HCT116 (cell line): Measurements from ENCODE around the gene LCN15. TPM values are rescaled to one million over a fixed set of nuclear protein-coding genes. Genes with fewer than 3 reads are reported as not detected.

Experiments used
- ATAC-seq: fragments of 200-7000 bp; cut with Tn5 transposase; 2 replicates; pipeline ENCODE4 v1.9.1; 2020; ENCODE audit warnings: mild to moderate bottlenecking, moderate library complexity
- BruUV-seq: library from RNA; stranded (reverse); fragments of 400-500 nt; replicated peaks from 2 replicates; lab custom pipeline; 2021; lab: Mats Ljungman, UMichigan
- CTCF ChIA-PET: fragments of 300-600 bp; sonication (Branson Sonifier 250); formaldehyde crosslinking; loops from one replicate; lab custom pipeline; 2021; ENCODE audit warnings: antibody characterized with exemption; lab: Charles Lee
- POLR2A ChIA-PET: fragments of 300-600, 350-600 bp; sonication (Branson Sonifier 250); formaldehyde crosslinking; loops from one replicate; lab custom pipeline; 2021; ENCODE audit warnings: antibody characterized with exemption; lab: Charles Lee
- RAD21 ChIA-PET, 2 experiments: fragments of 300-600 bp; sonication (Branson Sonifier 250); formaldehyde crosslinking; loops; one replicate each; lab custom pipeline; 2023; ENCODE audit warnings: low total read pairs in 2 of 2; ENCODE audit not compliant: uncharacterized antibody in 2 of 2, unreplicated experiment in 2 of 2, low non-redundant PET in 1 of 2; lab: Charles Lee
- DNase-seq: peaks from one replicate; pipeline ENCODE4 v3.0.0-alpha.2; 2010; ENCODE audit warnings: low read depth, low spot score
- H2AFZ ChIP-seq: fragments of 200-600 bp; shearing (Covaris generic), sonication (generic); 2 replicates; pipeline ENCODE4 v1.6.1; 2017; ENCODE audit warnings: low read depth, mixed run types, mixed read lengths, antibody characterized with exemption, low read length; ENCODE audit not compliant: poor library complexity, severe bottlenecking
- H3K27ac ChIP-seq: 2 replicates; pipeline ENCODE4 v1.5.1; 2012; ENCODE audit warnings: low read depth, low read length
- H3K27me3 ChIP-seq: fragments of 200-600 bp; sonication (generic); 2 replicates; pipeline ENCODE4 v1.6.1; 2016; ENCODE audit warnings: mixed run types, low read length, mixed read lengths; ENCODE audit not compliant: insufficient read depth
- H3K36me3 ChIP-seq, 2 experiments: fragments of 200-500 bp in 1 of 2; fragments of 200-600 bp in 1 of 2; sonication (Bioruptor generic) in 1 of 2; sonication (generic) in 1 of 2; 2 replicates each; pipeline versions ENCODE4 v1.5.1 to v1.6.1; 2014 to 2016; ENCODE audit warnings: low read length in 2 of 2, inconsistent platforms in 1 of 2, mixed read lengths in 1 of 2, mixed run types in 1 of 2; ENCODE audit not compliant: insufficient read depth in 2 of 2, control insufficient read depth in 1 of 2
- H3K4me1 ChIP-seq, 2 experiments: fragments of 200-600 bp in 1 of 2; sonication (generic) in 1 of 2; 2 replicates each; pipeline versions ENCODE4 v1.5.1 to v1.6.1; 2012 to 2017; ENCODE audit warnings: low read length in 2 of 2, inconsistent platforms in 1 of 2, mild to moderate bottlenecking in 1 of 2, mixed read lengths in 1 of 2, mixed run types in 1 of 2, moderate library complexity in 1 of 2; ENCODE audit not compliant: insufficient read depth in 2 of 2, control insufficient read depth in 1 of 2
- H3K4me2 ChIP-seq: fragments of 200-600 bp; sonication (generic); 2 replicates; pipeline ENCODE4 v1.6.1; 2017; ENCODE audit warnings: mixed run types, low read length, mixed read lengths
- H3K4me3 ChIP-seq, 2 experiments: fragments of 200-600 bp in 1 of 2; sonication (generic) in 1 of 2; replicated peaks in 1 of 2; 2 replicates each; pipeline ENCODE4 v1.5.1; 2011 to 2016; ENCODE audit warnings: low read length in 2 of 2, control low read depth in 1 of 2, low read depth in 1 of 2, mild to moderate bottlenecking in 1 of 2, mixed read lengths in 1 of 2, mixed run types in 1 of 2
- H3K79me2 ChIP-seq: fragments of 200-600 bp; sonication (generic); 2 replicates; pipeline ENCODE4 v1.6.1; 2017; ENCODE audit warnings: mild to moderate bottlenecking, mixed run types, low read length, moderate library complexity, mixed read lengths; ENCODE audit not compliant: insufficient read depth
- H3K9ac ChIP-seq: fragments of 200-600 bp; sonication (generic); 2 replicates; pipeline ENCODE4 v1.6.1; 2016; ENCODE audit warnings: low read length, mixed read lengths
- H3K9me2 ChIP-seq: fragments of 200-600 bp; sonication (generic), shearing (Covaris generic); 2 replicates; pipeline ENCODE4 v1.6.1; 2017; ENCODE audit warnings: mixed run types, mild to moderate bottlenecking, moderate library complexity; ENCODE audit not compliant: insufficient read depth
- H3K9me3 ChIP-seq, 2 experiments: fragments of 200-500 bp in 1 of 2; fragments of 200-600 bp in 1 of 2; sonication (Bioruptor generic) in 1 of 2; sonication (generic) in 1 of 2; 2 replicates each; pipeline ENCODE4 v1.6.1; 2014 to 2017; ENCODE audit warnings: low read length in 2 of 2, mixed read lengths in 2 of 2, inconsistent platforms in 1 of 2, low read depth in 1 of 2, mild to moderate bottlenecking in 1 of 2, mixed run types in 1 of 2, moderate library complexity in 1 of 2; ENCODE audit not compliant: control insufficient read depth in 1 of 2, insufficient read depth in 1 of 2
- H4K20me1 ChIP-seq: fragments of 200-600 bp; sonication (generic), shearing (Covaris generic); 2 replicates; pipeline ENCODE4 v1.6.1; 2017; ENCODE audit warnings: mixed run types, mild to moderate bottlenecking, moderate library complexity; ENCODE audit not compliant: insufficient read depth
- CBX3 ChIP-seq: IDR thresholded peaks from 2 replicates; pipeline ENCODE4 v1.6.1; 2012; ENCODE audit warnings: low read depth
- CTCF ChIP-seq, 3 experiments: fragments of 200-600 bp in 1 of 3; sonication (generic) in 1 of 3; IDR thresholded peaks in 2 of 3; conservative IDR thresholded peaks in 1 of 3; 2 replicates each; pipeline ENCODE4 v1.5.1; 2012 to 2017; ENCODE audit warnings: low read depth in 2 of 3, low read length in 2 of 3, antibody characterized with exemption in 1 of 3, borderline replicate concordance in 1 of 3, control low read depth in 1 of 3, mild to moderate bottlenecking in 1 of 3, mixed read lengths in 1 of 3, mixed run types in 1 of 3, moderate library complexity in 1 of 3; ENCODE audit not compliant: insufficient read depth in 1 of 3
- EGR1 ChIP-seq: IDR thresholded peaks from 2 replicates; pipeline ENCODE4 v1.6.1; 2012; ENCODE audit warnings: low read depth
- EZH2 ChIP-seq: fragments of 200-600 bp; sonication (generic); IDR thresholded peaks from 2 replicates; pipeline ENCODE4 v1.6.1; 2017; ENCODE audit warnings: antibody characterized with exemption, mixed run types
- FOSL1 ChIP-seq: IDR thresholded peaks from 2 replicates; pipeline ENCODE4 v1.6.1; 2012; ENCODE audit warnings: low read depth
- JUND ChIP-seq: IDR thresholded peaks from 2 replicates; pipeline ENCODE4 v1.6.1; 2012
- RAD21 ChIP-seq: IDR thresholded peaks from 2 replicates; pipeline ENCODE4 v1.6.1; 2012; ENCODE audit warnings: low read depth, mild to moderate bottlenecking
- SP1 ChIP-seq: IDR thresholded peaks from 2 replicates; pipeline ENCODE4 v1.6.1; 2012; ENCODE audit warnings: low read depth
- SRF ChIP-seq: IDR thresholded peaks from 2 replicates; pipeline ENCODE4 v1.6.1; 2012; ENCODE audit warnings: low read depth
- TCF7L2 ChIP-seq: IDR thresholded peaks from 2 replicates; pipeline ENCODE4 v1.7.0; 2011; ENCODE audit warnings: borderline replicate concordance, inconsistent platforms; ENCODE audit not compliant: insufficient read depth, insufficient read length; ENCODE audit errors: extremely low read depth
- YY1 ChIP-seq: IDR thresholded peaks from 2 replicates; pipeline ENCODE4 v1.6.1; 2011; ENCODE audit warnings: low read length, low read depth, moderate library complexity, mild to moderate bottlenecking; ENCODE audit not compliant: insufficient replicate concordance; ENCODE audit errors: extremely low read depth
- ZBTB33 ChIP-seq: IDR thresholded peaks from 2 replicates; pipeline ENCODE4 v1.6.1; 2011; ENCODE audit warnings: mild to moderate bottlenecking, low read length, moderate library complexity; ENCODE audit not compliant: insufficient replicate concordance; ENCODE audit errors: extremely low read depth
- ZNF274 ChIP-seq: fragments of 200-500 bp; sonication (Bioruptor generic); IDR thresholded peaks from 2 replicates; pipeline ENCODE4 v1.6.1; 2014; ENCODE audit warnings: mild to moderate bottlenecking, low read depth, low read length, inconsistent platforms
- intact Hi-C: fragments of 100-400 bp; cut with micrococcal nuclease; formaldehyde crosslinking; loops from 2 replicates; pipeline ENCODE4 v1.10.0; 2022
- total RNA-seq: library from RNA; stranded (reverse); gene quantifications from one replicate; pipeline ENCODE4 v1.2.1, GENCODE V29; 2021; ENCODE audit not compliant: unreplicated experiment
- TF ChIP-seq, protein P1 (sequence below): IDR thresholded peaks from 2 replicates; pipeline ENCODE4 v1.6.1; 2012

Gene LCN15
- total RNA-seq, 1 experiment from 2014 or later, result 0.76 TPM

DNA sequence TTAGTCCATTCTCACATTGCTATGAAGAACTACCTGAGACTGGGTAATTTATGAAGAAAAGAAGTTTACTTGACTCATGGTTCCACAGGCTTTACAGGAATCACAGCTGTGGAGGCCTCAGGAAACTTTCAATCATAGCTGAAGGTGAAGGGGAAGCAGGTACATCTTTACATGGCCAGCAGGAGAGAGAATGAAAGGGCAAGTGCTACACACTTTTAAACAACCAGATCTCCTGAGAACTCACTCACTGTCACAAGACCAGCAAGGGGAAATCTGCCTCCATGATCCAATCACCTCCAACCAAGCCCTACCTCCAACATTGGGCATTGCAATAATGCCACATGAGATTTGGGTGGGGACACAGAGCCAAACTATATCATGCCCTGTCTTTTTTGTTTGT, 12.5 kb downstream of the LCN15 start:
- Histone ChIP-seq H3K27me3 (no peaks in the 10 kb centered on the region), H3K27ac (no peak overlapping the region), H3K9me2 (no peaks in the 10 kb centered on the region), H3K9me3 (peaks cover 4 to 22% of the 10 kb centered on the region in 2 experiments; a peak in 3 of 4 replicates), H4K20me1 (no peaks in the 10 kb centered on the region), H3K4me2 (no peak overlapping the region), H3K36me3 (no peaks in the 10 kb centered on the region), H3K9ac (no peak overlapping the region), H3K79me2 (no peaks in the 10 kb centered on the region), H3K4me3 (no peak overlapping the region), H3K4me1 (no peaks in the 10 kb centered on the region), H2AFZ (no peak overlapping the region)
- intact Hi-C loops, result no loop called here
- ChIA-PET RAD21 (no interaction called here), POLR2A (no interaction called here), CTCF (no interaction called here)
- BruUV-seq, result no TSS peak
- DNase-seq, result no peak
- TF ChIP-seq CTCF (IDR thresholded peaks at IDR 0.05 in 2 of 3, conservative IDR thresholded peaks at IDR 0.05 in 1 of 3; ENCODE audit: borderline replicate concordance in 1 of 3, insufficient read depth in 1 of 3, low read depth in 2 of 3, low read length in 2 of 3) (no peak), ZNF274 (no peak), EZH2 (no peak)
- ATAC-seq, result no peak

- H3K9me2 ChIP-seq, result no peaks in the 10 kb centered on the region
- BruUV-seq, result no TSS peak
- intact Hi-C loops, result no loop called here
- H3K4me1 ChIP-seq, result no peaks in the 10 kb centered on the region
- CTCF ChIA-PET, result no interaction called here
- H3K4me3 ChIP-seq, result no peak overlapping the region
- no peak overlapping the region for H3K27ac ChIP-seq
- POLR2A ChIA-PET, result no interaction called here
- peaks cover 4 to 19% of the 10 kb centered on the region in 2 experiments; a peak in 3 of 4 replicates for H3K9me3 ChIP-seq
- H2AFZ ChIP-seq, result no peak overlapping the region
- DNase-seq (no peak), ATAC-seq (no peak)
- H3K27me3 ChIP-seq, result no peaks in the 10 kb centered on the region
- H3K36me3 ChIP-seq, result no peaks in the 10 kb centered on the region
- no peak overlapping the region for H3K4me2 ChIP-seq
- H3K9ac ChIP-seq, result no peak overlapping the region
- no peaks in the 10 kb centered on the region for H3K79me2 ChIP-seq
- no peaks in the 10 kb centered on the region for H4K20me1 ChIP-seq
- RAD21 ChIA-PET, result no interaction called here
- TF ChIP-seq SRF (no peak), SP1 (no peak), ZBTB33 (no peak), JUND (no peak), EGR1 (no peak), TCF7L2 (no peak), CBX3 (no peak), FOSL1 (no peak), YY1 (no peak), RAD21 (no peak), CTCF (IDR thresholded peaks at IDR 0.05 in 2 of 3, conservative IDR thresholded peaks at IDR 0.05 in 1 of 3; ENCODE audit: borderline replicate concordance in 1 of 3, insufficient read depth in 1 of 3, low read depth in 2 of 3, low read length in 2 of 3) (no peak), EZH2 (no peak)
- TF ChIP-seq, protein P1, sequence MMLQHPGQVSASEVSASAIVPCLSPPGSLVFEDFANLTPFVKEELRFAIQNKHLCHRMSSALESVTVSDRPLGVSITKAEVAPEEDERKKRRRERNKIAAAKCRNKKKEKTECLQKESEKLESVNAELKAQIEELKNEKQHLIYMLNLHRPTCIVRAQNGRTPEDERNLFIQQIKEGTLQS, result no peak
Observed at GRCh38 chr9:136751244-136751643, 13.1 kb downstream of the LCN15 start.
